HEK293 (cell line): ENCODE results near the gene PGA5.

Experiments
- OVOL3 ChIP-seq: fragments of 450-650 bp; formaldehyde crosslinking; IDR thresholded peaks from 2 replicates; pipeline ENCODE4 v1.5.1; 2016; ENCODE audit warnings: missing biosample characterization, missing genetic modification characterization
- RBAK ChIP-seq: fragments of 450-650 bp; formaldehyde crosslinking; IDR thresholded peaks from 2 replicates; pipeline ENCODE4 v1.5.1; 2016; ENCODE audit warnings: missing biosample characterization, missing genetic modification characterization
- REST ChIP-seq: fragments of 450-650 bp; formaldehyde crosslinking; IDR thresholded peaks from 2 replicates; pipeline ENCODE4 v1.5.1; 2016; ENCODE audit warnings: missing biosample characterization, missing genetic modification characterization
- SETDB1 ChIP-seq: IDR thresholded peaks from one replicate; pipeline ENCODE4 v1.6.1; 2017; ENCODE audit warnings: mild to moderate bottlenecking, low read length, moderate library complexity, mixed read lengths; ENCODE audit not compliant: insufficient read length
- ZBTB48 ChIP-seq: fragments of 450-650 bp; formaldehyde crosslinking; IDR thresholded peaks from 2 replicates; pipeline ENCODE4 v1.5.1; 2016; ENCODE audit warnings: missing biosample characterization, missing genetic modification characterization
- ZNF155 ChIP-seq: fragments of 450-650 bp; formaldehyde crosslinking; IDR thresholded peaks from 2 replicates; pipeline ENCODE4 v1.5.1; 2016; ENCODE audit warnings: missing biosample characterization, missing genetic modification characterization
- ZNF175 ChIP-seq: fragments of 450-650 bp; formaldehyde crosslinking; IDR thresholded peaks from 2 replicates; pipeline ENCODE4 v1.5.1; 2016; ENCODE audit warnings: missing biosample characterization, missing genetic modification characterization
- ZNF274 ChIP-seq, 2 experiments: fragments of 200-500 bp in 1 of 2; fragments of 450-650 bp in 1 of 2; sonication (Bioruptor generic) in 1 of 2; formaldehyde crosslinking in 1 of 2; IDR thresholded peaks; 2 replicates each; pipeline versions ENCODE4 v1.5.1 to v1.6.1; 2014 to 2016; ENCODE audit warnings: borderline replicate concordance in 1 of 2, inconsistent platforms in 1 of 2, low read length in 1 of 2, missing biosample characterization in 1 of 2, missing genetic modification characterization in 1 of 2
- ZNF701 ChIP-seq: fragments of 450-650 bp; formaldehyde crosslinking; IDR thresholded peaks from 2 replicates; pipeline ENCODE4 v1.5.1; 2016; ENCODE audit warnings: missing biosample characterization, missing genetic modification characterization
- ZNF830 ChIP-seq: fragments of 450-650 bp; IDR thresholded peaks from 2 replicates; pipeline ENCODE4 v1.5.0; 2018; ENCODE audit warnings: missing biosample characterization, missing genetic modification characterization, low read depth, mild to moderate bottlenecking, moderate library complexity
- TF ChIP-seq, protein P1 (sequence below): fragments of 450-650 bp; formaldehyde crosslinking; IDR thresholded peaks from 2 replicates; pipeline ENCODE4 v1.5.1; 2016; ENCODE audit warnings: missing biosample characterization, missing genetic modification characterization
- TF ChIP-seq, protein P2 (sequence below): sonication (generic); formaldehyde crosslinking; IDR thresholded peaks from 2 replicates; pipeline ENCODE4 v1.8.1; 2022; ENCODE audit warnings: mild to moderate bottlenecking, moderate library complexity, missing genetic modification reagents

- TF ChIP-seq ZNF274 (IDR thresholded peaks at IDR 0.05; ENCODE audit: low read length) (no peak), ZNF274 (tag by site-specific recombination; IDR thresholded peaks at IDR 0.05; ENCODE audit: borderline replicate concordance) (no peak), REST (tag by site-specific recombination) (no peak), RBAK (tag by site-specific recombination) (no peak), ZBTB48 (no peak), ZNF701 (tag by site-specific recombination) (no peak), ZNF830 (tag by site-specific recombination) (no peak), OVOL3 (no peak), ZNF175 (no peak), SETDB1 (no peak), ZNF155 (no peak)
- TF ChIP-seq, protein P1, sequence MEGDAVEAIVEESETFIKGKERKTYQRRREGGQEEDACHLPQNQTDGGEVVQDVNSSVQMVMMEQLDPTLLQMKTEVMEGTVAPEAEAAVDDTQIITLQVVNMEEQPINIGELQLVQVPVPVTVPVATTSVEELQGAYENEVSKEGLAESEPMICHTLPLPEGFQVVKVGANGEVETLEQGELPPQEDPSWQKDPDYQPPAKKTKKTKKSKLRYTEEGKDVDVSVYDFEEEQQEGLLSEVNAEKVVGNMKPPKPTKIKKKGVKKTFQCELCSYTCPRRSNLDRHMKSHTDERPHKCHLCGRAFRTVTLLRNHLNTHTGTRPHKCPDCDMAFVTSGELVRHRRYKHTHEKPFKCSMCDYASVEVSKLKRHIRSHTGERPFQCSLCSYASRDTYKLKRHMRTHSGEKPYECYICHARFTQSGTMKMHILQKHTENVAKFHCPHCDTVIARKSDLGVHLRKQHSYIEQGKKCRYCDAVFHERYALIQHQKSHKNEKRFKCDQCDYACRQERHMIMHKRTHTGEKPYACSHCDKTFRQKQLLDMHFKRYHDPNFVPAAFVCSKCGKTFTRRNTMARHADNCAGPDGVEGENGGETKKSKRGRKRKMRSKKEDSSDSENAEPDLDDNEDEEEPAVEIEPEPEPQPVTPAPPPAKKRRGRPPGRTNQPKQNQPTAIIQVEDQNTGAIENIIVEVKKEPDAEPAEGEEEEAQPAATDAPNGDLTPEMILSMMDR (tag by site-specific recombination) = no peak
- TF ChIP-seq, protein P2, sequence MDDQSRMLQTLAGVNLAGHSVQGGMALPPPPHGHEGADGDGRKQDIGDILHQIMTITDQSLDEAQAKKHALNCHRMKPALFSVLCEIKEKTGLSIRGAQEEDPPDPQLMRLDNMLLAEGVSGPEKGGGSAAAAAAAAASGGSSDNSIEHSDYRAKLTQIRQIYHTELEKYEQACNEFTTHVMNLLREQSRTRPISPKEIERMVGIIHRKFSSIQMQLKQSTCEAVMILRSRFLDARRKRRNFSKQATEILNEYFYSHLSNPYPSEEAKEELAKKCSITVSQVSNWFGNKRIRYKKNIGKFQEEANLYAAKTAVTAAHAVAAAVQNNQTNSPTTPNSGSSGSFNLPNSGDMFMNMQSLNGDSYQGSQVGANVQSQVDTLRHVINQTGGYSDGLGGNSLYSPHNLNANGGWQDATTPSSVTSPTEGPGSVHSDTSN (CRISPR knock-in tag) = no peak
Measured at GRCh38 chr11:61287338-61287977, 46.5 kb downstream of the PGA5 start.
